GM18511 (cell line): ENCODE results near the gene LPAR6.
A peak's percentile ranks its signal among the peaks of the same experiment; 100 is the strongest.
"Not testable (repeated sequence)": the region's sequence is repeated elsewhere in the genome, so short reads cannot be mapped to it uniquely, and the experiment has no call there.

Source experiments
- ATAC-seq: cut with Tn5 transposase; IDR thresholded peaks from one replicate; pipeline ENCODE4 v1.9.1; 2021; ENCODE audit warnings: mild to moderate bottlenecking, moderate library complexity; ENCODE audit not compliant: unreplicated experiment

Gene LPAR6, protein sequence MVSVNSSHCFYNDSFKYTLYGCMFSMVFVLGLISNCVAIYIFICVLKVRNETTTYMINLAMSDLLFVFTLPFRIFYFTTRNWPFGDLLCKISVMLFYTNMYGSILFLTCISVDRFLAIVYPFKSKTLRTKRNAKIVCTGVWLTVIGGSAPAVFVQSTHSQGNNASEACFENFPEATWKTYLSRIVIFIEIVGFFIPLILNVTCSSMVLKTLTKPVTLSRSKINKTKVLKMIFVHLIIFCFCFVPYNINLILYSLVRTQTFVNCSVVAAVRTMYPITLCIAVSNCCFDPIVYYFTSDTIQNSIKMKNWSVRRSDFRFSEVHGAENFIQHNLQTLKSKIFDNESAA

GRCh38 chr13:48412881-48413351 is at the start of gene LPAR6:
LPAR6 (minus strand) TSS chr13:48413113; CDS start chr13:48412423, 690 bp downstream.
- no peak for ATAC-seq

- ATAC-seq: no peak
Measured at GRCh38 chr13:48457578-48458242, 44.8 kb upstream of the LPAR6 start.

- no peak for ATAC-seq
Measured at GRCh38 chr13:48456546-48456945, 43.6 kb upstream of the LPAR6 start.

GRCh38 chr13:48451196-48451595 is 38.3 kb upstream of the LPAR6 start:
- not testable (repeated sequence) for ATAC-seq

- ATAC-seq: no peak
Measured at GRCh38 chr13:48449656-48450055, 36.7 kb upstream of the LPAR6 start.

DNA sequence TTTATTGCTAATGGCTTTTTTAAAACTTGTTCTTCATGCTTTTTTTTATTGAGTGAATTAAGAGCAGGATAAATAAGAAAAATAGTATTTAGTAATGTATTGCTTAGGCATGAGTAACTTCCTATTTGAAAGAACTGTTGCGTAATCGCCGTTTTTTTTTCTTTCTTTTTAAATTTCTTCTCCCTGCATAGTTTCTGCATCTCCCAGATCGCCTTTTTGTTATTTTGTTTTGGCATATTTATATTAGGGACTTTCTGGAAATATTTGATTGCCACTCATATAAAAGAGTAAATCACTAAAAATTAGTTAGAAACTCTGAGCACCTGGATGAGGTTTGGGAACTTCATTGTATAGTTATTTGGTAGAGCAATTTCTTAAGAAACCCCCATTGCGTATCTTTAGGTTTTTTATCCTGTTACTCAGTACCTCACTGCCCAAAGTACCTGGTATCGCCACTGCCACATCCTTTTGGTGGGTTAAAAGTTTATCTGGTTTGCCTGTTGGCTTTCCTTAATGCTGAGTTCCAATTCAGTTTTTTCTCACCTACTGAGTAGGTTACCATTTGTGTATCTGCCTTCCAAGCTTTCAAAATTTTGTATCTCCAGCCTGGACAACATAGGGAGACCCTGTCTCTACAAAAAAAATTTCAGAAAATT is 36.2 kb upstream of the LPAR6 start:
- ATAC-seq: no peak

- ATAC-seq: no peak
Measured at GRCh38 chr13:48448285-48448958, 35.5 kb upstream of the LPAR6 start.

DNA sequence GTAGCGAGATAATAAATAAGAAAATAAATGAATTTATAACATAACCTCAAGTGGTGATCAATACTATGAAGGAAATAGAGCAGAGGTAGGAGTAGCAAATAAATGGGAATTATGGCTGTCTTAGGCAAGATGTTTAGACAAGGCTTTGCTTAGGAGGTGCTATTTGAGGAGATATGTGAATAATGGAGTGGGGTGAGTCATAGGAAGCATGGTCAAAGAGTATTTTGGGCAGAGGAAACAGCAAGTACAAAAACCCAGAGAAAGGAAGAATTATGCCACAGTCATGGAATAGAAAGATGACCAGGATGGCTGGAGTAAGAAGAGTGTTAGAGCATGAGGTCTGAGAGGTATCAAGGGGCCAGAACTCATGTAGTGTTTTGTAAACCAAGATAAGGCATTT is 33.6 kb upstream of the LPAR6 start:
- no peak for ATAC-seq

DNA sequence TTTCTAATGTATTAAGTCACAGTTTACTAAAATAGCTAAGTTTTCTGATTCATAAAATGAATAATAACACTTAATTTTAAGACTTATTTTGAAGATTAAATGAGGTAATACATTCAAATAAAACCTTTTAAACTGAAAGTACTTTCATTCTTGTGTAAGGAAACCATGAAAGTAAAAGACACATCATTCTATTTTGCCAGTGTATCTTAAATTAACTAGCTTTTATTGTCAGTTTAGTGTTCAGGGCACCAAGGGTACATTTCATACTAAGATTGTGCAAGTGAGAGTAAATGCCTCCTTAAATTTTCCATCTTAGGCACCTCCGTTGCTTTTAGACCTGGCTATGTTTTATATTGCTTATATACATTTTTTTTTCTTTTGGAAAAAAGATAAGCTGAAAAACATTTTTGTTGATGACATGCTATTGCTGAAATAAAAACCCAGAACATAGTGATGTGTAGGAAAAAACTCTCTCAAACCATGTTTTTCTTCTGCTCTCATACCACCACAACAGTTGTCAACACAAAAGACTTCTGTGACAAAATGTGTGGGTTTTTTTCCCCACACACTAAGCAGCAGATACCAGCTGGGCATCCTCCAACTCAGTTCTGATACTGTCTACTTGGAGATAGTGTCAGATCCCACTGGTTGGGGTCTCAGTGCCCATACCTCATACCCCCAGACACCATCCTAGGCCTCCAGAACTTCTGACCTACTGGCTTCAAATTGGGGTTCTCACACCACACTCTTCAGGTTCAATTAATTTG is 30.7 kb upstream of the LPAR6 start:
- ATAC-seq: no peak

- ATAC-seq: no peak
Measured at GRCh38 chr13:48437371-48437770, 24.5 kb upstream of the LPAR6 start.

DNA sequence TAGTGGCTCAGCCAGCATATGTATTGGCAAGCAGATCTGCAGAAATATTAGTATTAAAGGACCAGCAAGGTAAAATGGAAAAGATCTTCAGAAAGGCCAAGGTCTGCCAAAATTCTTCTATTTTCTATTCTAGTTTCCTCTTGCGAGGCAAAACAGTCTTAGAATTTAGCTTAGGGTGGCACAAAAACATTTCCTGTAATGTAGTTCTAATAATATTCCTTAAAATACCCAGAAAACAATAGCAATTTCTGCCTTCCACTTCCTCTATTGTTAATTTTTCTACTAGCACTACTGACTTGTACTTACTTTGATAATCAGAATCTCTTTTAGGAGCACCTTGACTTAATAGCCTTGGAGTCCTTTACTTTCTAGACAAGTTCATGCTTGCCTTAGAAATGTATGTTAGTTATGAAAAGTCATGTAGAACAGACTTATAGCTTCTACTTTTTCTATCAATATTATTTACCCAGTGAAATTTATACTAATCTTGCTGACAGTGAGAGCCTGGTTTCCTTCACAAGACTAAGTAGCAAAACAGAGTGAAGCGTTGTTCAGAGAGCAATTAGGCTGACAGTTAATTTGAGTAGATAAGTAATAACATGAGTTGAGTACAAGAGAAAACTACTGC is 23.9 kb upstream of the LPAR6 start:
- ATAC-seq: no peak

DNA sequence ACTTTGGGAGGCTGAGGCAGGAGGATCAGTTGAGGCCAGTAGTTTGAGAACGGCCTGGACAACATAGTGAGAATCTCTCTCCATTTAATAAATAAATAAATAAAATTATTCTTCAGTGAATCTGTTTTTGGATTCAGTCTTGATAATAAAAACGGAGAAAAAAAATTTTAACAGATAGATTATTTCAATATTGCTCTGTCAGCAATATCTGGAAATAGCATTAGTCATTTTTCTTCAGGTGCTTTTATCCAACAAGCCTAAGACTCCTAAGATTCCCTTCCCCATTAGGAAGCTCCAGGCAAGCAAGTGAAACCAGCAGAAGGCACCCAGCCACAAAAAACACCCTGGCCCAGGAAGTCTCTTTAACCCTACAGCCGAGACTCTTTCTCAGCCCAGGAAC is 21.3 kb upstream of the LPAR6 start:
- ATAC-seq: no peak

- ATAC-seq: no peak
Measured at GRCh38 chr13:48431987-48432615, 19.2 kb upstream of the LPAR6 start.

DNA sequence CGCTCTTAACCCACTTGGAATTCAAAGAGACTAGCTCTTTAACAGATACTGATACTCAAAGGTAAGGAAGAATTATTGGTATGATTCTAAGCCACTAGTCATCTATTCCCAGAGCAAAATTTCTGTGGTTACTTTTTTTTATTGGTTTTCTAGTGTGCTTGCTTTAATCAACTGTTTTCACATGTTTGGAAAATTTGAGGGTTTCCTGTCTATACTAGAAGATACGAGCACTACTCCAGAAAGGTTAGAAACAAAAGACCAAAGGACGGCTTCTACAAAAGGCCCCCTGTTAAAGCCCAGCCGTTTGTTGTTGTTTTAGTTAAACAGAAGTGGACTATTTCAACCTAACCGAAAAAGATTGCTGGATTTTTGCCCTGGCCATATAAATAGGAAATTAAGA is 18.5 kb upstream of the LPAR6 start:
- ATAC-seq: no peak

DNA sequence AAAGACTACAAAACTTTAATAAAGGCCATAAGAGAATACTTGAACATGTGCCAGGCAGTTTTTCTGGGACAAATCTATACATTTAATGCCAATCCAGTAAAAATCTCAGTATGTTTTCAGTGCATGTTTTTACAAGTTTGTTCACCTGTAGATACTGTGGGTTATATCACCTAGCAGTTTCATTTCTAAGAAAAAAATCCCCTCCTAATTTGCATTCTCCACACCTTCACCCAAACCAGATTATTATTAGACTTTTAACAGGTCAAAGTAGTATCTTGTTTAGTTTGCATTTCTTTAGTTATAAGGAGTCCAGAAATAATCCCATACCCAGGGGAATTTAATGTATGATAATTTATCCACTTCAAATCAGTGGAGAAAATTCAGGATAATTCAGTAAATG is 17.0 kb upstream of the LPAR6 start:
- peak; percentile 67 for ATAC-seq

DNA sequence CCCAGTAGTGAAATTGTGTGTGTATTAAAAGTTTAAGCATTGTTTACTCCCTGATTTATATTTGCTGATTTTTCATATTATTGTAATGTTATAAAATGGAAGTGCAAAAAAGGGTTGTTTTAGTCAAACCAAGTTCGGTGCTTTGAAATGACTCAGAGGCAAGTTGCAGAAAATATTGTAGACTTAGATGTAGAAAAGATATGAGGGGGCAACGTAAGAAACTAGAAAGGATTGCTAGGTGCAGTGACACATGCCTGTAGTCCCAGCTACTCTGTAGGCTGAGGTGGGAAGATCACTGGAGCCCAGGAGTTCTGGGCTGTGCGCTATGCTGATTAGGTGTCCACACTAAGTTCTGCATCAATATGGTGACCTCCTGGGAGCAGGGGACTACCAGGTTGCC is 16.1 kb upstream of the LPAR6 start:
- no peak for ATAC-seq

DNA sequence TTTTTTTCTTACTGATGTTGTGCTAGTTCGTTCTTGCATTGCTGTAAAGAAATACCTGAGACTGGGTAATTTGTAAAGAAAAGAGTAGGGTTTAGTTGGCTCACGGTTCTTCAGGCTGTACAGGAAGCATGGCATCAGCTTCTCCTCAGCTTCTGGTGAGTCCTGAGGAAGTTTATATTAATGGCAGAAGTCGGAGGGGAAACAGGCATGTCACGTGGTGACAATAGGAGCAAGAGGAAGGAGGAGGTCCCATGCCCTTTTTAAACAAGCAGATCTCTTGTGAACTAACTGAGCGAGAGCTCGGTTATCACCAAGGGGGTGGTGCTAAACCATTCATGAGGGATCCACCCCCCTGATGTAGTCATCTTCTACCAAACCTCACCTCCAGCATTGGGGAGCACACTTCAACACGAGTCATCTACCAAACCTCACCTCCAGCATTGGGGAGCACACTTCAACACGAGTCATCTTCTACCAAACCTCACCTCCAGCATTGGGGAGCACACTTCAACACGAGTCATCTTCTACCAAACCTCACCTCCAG is 13.9 kb upstream of the LPAR6 start:
- not testable (repeated sequence) for ATAC-seq

- no peak for ATAC-seq
Measured at GRCh38 chr13:48426052-48426451, 13.1 kb upstream of the LPAR6 start.

- ATAC-seq: no peak
Measured at GRCh38 chr13:48424212-48424611, 11.3 kb upstream of the LPAR6 start.
